A673 (cell line): ENCODE results near the gene GOLPH3. TPM values are rescaled to one million over a fixed set of nuclear protein-coding genes. Genes with fewer than 3 reads are reported as not detected.

Source experiments
- BruUV-seq: library from RNA; stranded (reverse); fragments of 400-500 nt; replicated peaks from 2 replicates; lab custom pipeline; 2021; lab: Mats Ljungman, UMichigan
- CTCF ChIA-PET: fragments of 300-600 bp; sonication (Branson Sonifier 250); formaldehyde crosslinking; loops from one replicate; lab custom pipeline; 2022; ENCODE audit warnings: antibody characterized with exemption; lab: Charles Lee
- POLR2A ChIA-PET: fragments of 300-600 bp; sonication (Branson Sonifier 250); formaldehyde crosslinking; loops from one replicate; lab custom pipeline; 2022; ENCODE audit warnings: antibody characterized with exemption; ENCODE audit not compliant: low non-redundant PET; lab: Charles Lee
- DNase-seq: peaks from one replicate; pipeline ENCODE4 v3.0.0-alpha.2; 2015; ENCODE audit warnings: low spot score
- H3K27ac ChIP-seq: fragments of 200-600 bp; sonication (generic); 2 replicates; pipeline ENCODE4 v1.5.1; 2016; ENCODE audit warnings: mixed run types, low read depth, mild to moderate bottlenecking, mixed read lengths, antibody characterized with exemption, low read length; ENCODE audit not compliant: poor library complexity, severe bottlenecking
- H3K27me3 ChIP-seq: fragments of 200-600 bp; sonication (generic); replicated peaks from 2 replicates; pipeline ENCODE4 v1.6.1; 2017; ENCODE audit warnings: mixed run types, low read depth, mild to moderate bottlenecking, mixed read lengths, antibody characterized with exemption, low read length; ENCODE audit not compliant: insufficient read depth, poor library complexity
- H3K36me3 ChIP-seq: fragments of 200-600 bp; sonication (generic); 2 replicates; pipeline ENCODE4 v1.6.1; 2016; ENCODE audit warnings: mixed run types, mild to moderate bottlenecking, mixed read lengths, antibody characterized with exemption, low read length; ENCODE audit not compliant: insufficient read depth, poor library complexity, severe bottlenecking
- H3K4me1 ChIP-seq: fragments of 200-600 bp; sonication (generic); 2 replicates; pipeline ENCODE4 v1.6.1; 2017; ENCODE audit warnings: mixed run types, mild to moderate bottlenecking, mixed read lengths, antibody characterized with exemption, low read length; ENCODE audit not compliant: insufficient read depth, poor library complexity, severe bottlenecking
- H3K4me3 ChIP-seq: fragments of 200-600 bp; sonication (generic); 2 replicates; pipeline ENCODE4 v1.5.1; 2016; ENCODE audit warnings: low read depth, mixed run types, mild to moderate bottlenecking, mixed read lengths, low read length; ENCODE audit not compliant: poor library complexity, severe bottlenecking
- H3K9me3 ChIP-seq: fragments of 200-600 bp; sonication (generic); 2 replicates; pipeline ENCODE4 v1.6.1; 2016; ENCODE audit warnings: mixed run types, low read depth, mild to moderate bottlenecking, mixed read lengths, antibody characterized with exemption, low read length; ENCODE audit not compliant: poor library complexity, severe bottlenecking
- CTCF ChIP-seq: fragments of 300-800, 200-600 bp; sonication (generic); conservative IDR thresholded peaks from 2 replicates; pipeline ENCODE4 v1.5.1; 2017; ENCODE audit warnings: low read depth, mild to moderate bottlenecking, antibody characterized with exemption, low read length, moderate library complexity, mixed read lengths
- EZH2 ChIP-seq: fragments of 200-600 bp; sonication (generic); IDR thresholded peaks from 2 replicates; pipeline ENCODE4 v1.6.1; 2017; ENCODE audit warnings: borderline replicate concordance, low read depth, mild to moderate bottlenecking, mixed read lengths, antibody characterized with exemption, low read length; ENCODE audit not compliant: poor library complexity, severe bottlenecking
- intact Hi-C: fragments of 100-400 bp; cut with micrococcal nuclease; formaldehyde crosslinking; loops from one replicate; pipeline ENCODE4 v1.10.0; 2022; ENCODE audit not compliant: unreplicated experiment
- total RNA-seq: library from RNA; stranded (reverse); gene quantifications from 2 replicates; pipeline ENCODE4 v1.2.3, GENCODE V29; 2021

The GOLPH3 gene
- total RNA-seq, 1 experiment from 2014 or later, result 64.6 TPM

DNA sequence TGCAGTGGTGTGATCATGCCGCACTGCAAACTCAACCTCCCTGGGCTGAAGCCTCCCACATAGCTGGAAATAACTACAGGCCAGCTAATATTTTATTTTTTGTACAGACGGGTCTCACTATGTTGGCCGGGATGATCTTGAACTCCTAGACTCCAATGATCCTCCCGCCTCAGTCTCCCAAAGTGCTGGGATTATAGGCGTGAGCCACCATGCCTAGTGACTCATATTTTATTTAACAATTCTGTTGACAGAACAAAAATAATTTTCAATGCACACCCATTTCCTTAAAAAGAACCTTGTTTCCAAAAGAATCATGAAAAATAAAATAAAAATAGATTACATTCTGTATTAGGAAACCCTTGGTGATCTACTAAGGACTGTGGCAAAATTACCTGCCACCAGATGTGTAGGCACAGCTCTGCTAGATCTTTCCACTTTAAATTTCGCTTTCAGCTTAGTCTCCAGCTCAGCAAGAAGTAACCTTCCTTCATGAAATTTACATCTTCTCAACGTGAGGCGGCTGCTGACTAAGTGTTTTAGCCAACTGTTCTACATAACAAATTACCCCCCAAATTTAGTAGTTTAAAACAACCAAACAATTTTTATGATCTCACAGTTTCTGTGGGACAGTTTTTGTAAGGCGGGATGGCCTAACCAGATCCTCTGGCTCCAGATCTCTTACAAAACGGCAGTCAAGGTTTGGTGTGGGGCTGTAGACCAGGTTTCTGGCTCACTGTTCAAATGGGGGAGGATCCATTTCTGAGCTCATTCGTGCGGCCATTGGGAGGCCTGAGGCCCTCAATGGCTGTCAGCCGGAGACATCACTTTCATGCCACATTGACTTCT lies 32.6 kb upstream of the GOLPH3 start:
- ChIA-PET POLR2A (no interaction called here), CTCF (interaction anchor here (0.7 kb wide), 1 partner anchor 123 kb away, joined by 3 read pairs; no protein-coding TSS in a partner anchor)
- Histone ChIP-seq H3K4me3 (no peak overlapping the region), H3K36me3 (no peaks in the 10 kb centered on the region), H3K9me3 (no peaks in the 10 kb centered on the region), H3K27ac (no peak overlapping the region), H3K27me3 (no peaks in the 10 kb centered on the region), H3K4me1 (no peaks in the 10 kb centered on the region)
- TF ChIP-seq EZH2 (no peak), CTCF (no peak)
- intact Hi-C loops, result no loop called here
- DNase-seq, result no peak
- BruUV-seq, result no TSS peak

- Histone ChIP-seq H3K27ac (no peak overlapping the region), H3K4me1 (no peaks in the 10 kb centered on the region), H3K36me3 (no peaks in the 10 kb centered on the region), H3K27me3 (no peaks in the 10 kb centered on the region), H3K4me3 (no peak overlapping the region), H3K9me3 (no peaks in the 10 kb centered on the region)
- intact Hi-C loops, result no loop called here
- no peak for DNase-seq
- ChIA-PET POLR2A (no interaction called here), CTCF (no interaction called here)
- no peak for TF ChIP-seq EZH2
- BruUV-seq, result no TSS peak
These were observed 31.9 kb upstream of the GOLPH3 start for GRCh38 chr5:32206053-32206452.

DNA sequence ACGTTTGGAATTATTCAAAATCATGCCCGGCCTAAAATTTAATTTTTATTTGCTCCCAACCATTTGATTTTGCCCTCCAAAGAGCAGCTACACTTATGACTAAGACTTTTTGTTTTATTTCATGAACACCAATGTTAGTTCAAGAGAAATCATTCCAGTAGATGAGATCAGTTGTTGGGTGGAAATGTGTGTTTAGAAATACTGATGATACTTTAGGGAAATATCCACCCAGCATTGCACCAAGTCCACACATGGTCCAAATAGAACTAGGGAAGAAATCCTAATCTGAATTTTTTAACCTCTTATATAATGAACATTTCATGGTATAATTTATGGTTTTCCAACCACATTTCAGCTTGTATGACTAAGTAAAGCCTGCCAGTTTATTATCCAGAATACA lies 28.3 kb upstream of the GOLPH3 start:
- no peaks in the 10 kb centered on the region for H3K36me3 ChIP-seq
- intact Hi-C loops, result no loop called here
- CTCF ChIA-PET, result no interaction called here
- H3K9me3 ChIP-seq, result no peaks in the 10 kb centered on the region
- H3K27ac ChIP-seq, result no peak overlapping the region
- no peaks in the 10 kb centered on the region for H3K27me3 ChIP-seq
- no TSS peak for BruUV-seq
- no peak for TF ChIP-seq EZH2
- no peak for TF ChIP-seq CTCF
- POLR2A ChIA-PET, result no interaction called here
- H3K4me3 ChIP-seq, result no peak overlapping the region
- H3K4me1 ChIP-seq, result no peaks in the 10 kb centered on the region
- DNase-seq, result no peak
